Hepatic stellate cell (primary cell): ENCODE data around the gene PDE3B.
A peak's percentile ranks its signal among the peaks of the same experiment; 100 is the strongest.

Experiments
- DNase-seq: peaks from one replicate; pipeline ENCODE4 v3.0.0; 2011; ENCODE audit warnings: low spot score

The PDE3B gene

DNA sequence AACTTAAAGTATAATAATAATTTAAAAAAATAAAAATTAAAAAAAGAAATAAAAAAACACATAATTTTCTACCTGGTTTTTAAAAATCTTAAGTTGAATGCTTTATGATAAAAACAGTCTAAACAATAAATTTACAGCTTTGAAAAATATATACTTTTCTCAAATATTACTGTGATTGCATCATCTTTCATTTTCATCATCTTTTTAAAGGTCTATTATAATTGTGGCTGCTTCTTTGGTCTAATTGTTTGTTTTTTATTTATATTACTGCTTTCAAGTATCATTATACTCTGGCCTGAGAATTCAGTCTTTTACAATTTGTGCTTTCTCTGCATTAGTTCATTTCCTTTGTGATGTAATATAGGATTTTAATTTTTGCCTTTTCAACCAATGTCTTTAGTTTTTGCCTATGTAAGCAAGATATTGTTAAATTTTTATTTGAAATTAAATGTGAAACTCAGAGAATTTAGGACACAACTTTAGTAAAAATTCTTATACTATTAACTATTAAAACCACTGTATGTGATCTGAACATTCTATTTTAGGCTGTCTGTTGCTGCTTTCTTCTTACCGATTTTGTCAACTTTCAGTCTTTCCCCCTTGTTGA lies 241.2 kb downstream of the PDE3B start:
- DNase-seq = no peak

DNA sequence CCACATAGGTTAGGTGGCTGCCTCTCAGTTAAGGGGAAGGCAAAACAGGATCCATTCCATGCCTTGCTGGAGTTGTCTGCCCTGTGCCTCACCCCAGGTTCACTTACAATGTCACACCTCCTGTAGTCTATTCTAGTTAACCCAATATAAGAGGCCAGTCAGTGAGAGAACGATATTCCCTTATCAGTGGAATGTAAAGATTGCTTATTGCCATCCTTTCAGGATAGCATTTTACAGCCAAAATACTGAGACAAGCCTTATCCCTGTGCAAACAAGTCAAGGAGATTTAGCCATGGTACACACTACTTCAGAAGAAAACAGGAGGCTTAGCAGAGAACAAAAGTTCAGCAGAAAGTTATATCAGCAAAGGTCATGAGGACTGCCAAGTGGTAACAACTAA lies 242.9 kb downstream of the PDE3B start:
- DNase-seq = no peak

DNA sequence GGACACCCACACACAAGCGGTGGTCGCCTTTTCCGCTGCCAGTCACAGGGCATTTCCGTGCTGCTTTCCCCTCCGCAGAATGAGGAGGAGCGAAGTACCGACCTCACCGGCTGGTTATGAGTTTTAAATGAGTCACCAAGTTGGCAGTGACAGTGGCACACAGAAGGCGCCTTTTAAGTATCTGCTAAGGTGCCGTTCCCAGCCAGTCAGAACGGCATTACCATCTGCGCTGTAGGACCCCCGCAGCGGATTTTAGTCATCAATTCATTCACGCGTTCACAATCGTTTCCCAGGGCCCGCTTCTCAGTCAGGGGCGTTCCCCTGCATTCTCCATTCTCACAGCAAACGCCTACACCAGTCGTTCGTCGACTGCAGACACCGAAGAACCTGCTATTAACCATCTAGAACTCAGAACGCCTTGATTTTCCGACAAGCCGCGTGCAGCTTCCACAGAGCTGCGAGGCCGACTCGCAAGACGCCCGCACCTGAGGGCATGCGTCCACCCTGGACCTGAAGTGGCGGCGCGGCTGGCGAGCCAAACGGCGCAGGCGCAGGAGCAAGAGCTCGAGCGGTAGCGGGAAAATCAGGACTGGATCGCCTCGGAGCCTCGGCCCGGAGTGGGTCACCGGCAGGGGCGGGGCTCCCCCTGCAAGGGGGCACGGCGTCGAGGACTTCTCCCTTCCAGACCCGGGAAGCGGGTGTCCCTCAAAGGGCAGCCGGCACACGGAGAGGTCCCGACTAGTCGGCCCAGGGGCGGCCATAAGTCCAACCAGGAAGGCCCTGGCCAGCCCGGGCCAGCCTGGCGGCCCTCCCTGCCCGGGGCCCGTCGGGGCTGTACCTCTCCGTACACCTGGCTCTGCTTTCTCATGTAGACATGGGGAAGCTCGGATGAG lies 247.8 kb downstream of the PDE3B start:
- DNase-seq = peak; percentile 81

DNA sequence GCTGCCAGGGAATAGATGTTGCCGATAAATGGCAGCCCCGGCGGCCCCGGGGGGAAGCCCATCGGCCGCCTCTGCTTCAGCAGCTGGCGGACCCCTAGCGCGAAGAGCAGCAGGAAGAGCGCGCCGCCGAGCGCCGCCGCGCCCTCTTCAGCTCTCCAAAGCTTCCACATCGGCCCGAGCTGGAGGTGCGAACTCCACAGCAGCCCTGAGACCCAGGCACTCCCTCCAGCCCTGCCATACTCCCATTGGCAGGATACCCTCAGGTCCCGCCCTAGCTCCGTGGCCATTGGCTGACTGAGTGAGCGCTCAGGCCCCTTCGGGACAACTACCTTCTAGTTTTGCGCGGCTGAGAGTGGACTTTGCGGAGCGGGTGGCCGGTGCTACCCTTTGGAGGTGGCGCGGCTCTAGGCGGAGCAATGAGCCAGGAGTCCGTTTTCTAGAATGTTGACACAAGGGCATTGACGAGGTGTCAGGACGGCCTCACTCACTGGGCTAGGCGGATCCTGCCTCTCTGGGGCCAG lies 248.5 kb downstream of the PDE3B start, which contains the start of gene CYP2R1:
Gene CYP2R1 (minus strand): TSS at position 196 of the 521 bp plus-strand sequence. CDS start 26 bp downstream, at position 170.
- DNase-seq = peak; percentile 97

- no peak for DNase-seq
Measured at GRCh38 chr11:14892577-14892976, 249.0 kb downstream of the PDE3B start.

GRCh38 chr11:14894657-14895598 lies 251.3 kb downstream of the PDE3B start:
- no peak for DNase-seq

DNA sequence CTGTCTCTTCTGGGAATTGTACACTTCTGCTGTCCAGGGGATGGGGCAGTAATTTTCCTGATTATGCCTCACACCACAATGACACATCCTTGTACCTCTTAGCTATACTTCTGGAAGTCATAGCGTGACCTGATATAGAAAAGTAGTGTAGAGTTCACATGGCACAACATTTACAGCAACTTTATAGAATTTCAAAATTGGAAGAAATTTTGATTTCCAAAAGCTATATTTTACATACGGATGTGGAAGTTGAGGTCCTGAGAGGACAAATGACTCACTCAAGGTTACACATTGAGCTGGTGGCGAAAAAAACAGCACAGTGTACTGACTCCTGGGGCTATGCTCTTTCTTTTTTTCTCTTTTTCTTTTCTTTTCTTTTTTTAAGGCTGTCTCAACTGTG lies 254.8 kb downstream of the PDE3B start:
- DNase-seq = no peak

- DNase-seq = no peak
Measured at GRCh38 chr11:14898906-14899305, 255.3 kb downstream of the PDE3B start.

- DNase-seq = peak; percentile 53
Measured at GRCh38 chr11:14902650-14903350, 259.2 kb downstream of the PDE3B start.

DNA sequence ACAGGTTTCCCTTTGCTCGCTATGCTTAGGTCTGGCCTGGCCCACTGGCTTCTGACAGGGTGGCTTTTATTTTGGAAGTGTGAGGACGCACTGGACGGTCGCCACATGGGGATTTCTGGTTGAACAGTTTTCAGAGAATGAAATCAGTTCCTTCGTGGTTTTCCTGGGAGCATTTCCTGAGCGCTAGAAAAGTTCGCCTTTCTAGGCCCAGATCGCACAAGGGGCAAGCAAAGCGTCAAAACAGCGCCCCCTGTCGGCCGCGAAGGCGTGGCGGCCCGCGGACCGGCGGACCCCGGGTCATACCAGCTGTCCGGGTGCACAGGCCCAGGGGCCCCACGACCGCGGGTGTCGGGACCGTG lies 261.1 kb downstream of the PDE3B start:
- peak; percentile 56 for DNase-seq

DNA sequence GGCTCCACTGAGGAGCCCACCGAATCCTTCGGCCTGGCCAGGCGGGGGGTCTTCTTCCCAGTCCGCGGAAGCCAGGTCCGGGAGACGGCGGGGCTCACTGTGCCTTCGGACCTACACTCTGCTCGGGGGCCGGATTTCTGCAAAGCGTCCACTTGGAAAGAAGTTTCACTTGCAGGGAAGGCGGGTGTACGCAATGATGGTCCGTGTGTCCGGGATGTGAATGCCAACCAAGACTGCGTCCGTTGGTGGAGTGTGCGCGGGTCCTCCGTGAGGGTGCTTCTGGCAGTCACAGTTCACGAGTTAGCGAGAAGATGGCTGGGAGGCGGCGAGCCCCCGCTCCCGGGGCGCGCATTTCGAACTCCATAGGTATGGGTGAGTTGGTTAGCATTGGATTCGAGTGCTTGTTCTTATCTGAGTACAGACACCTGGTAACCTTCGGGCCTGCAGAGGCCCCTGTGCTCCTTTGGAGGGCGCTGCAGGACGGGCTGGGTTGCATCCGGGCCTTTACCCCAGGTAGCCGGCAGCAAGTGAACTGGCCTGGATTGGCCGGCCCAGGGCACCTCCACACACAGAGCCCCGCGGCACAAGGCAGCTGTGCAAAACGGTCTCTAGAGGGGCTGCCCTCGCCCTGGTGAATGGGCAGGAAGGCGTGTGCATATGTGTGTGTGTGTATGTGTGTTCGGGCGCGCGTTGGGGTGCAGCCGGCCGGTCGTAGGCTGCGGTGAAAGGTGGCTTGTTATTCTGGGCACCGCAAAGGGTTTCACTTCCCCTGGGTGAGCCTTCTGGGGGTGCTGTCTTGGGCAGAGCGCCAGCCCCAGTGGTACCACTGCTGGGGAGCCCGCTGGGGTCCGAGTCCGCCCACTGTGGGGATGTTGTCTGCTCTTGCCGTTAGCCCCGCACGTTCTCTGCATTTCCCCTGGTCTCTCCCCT lies 261.8 kb downstream of the PDE3B start:
- peak; percentile 26 for DNase-seq

GRCh38 chr11:14906578-14906977 lies 263.0 kb downstream of the PDE3B start:
- DNase-seq = no peak

DNA sequence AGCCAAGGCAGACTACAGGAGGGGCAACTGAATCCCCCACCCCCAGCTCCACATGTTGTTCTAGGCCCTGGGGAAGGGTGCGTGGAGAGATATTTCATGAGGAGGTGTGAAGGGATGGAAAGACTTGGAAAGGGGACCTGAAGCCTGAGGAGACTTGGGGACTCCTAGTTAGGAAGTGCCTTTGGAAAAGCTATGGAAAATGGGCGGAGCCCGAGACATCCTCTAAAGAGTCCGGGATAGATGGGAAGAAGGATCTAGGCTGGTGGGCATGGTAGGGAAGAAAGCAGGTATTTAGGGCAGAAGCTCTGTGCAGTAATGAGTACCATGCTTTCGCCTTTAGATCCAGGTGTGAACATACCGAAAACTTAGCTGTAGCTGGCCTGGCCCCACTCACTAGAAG lies 263.4 kb downstream of the PDE3B start:
- no peak for DNase-seq

GRCh38 chr11:14907411-14908213 lies 264.0 kb downstream of the PDE3B start:
- DNase-seq = no peak

- DNase-seq = no peak
Measured at GRCh38 chr11:14908214-14908880, 264.7 kb downstream of the PDE3B start.

DNA sequence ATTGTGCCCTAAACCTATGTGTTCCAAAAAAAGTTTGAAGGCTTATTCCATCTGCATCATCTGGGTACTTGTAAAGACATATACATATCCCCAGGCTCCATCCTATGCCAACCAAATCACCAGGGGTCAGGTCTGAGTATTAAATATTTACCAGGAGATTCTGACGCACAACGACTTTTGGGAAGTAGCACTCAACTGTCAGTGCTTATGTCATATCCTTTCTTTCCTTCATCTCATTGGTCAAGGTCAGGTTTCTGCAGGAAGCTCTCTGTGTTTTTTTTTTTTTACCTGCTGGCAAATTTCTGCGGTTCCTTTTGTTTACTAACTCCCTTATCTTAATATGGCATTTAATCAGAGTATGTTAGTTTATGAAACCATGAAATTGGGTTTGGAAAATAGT lies 270.9 kb downstream of the PDE3B start:
- no peak for DNase-seq

DNA sequence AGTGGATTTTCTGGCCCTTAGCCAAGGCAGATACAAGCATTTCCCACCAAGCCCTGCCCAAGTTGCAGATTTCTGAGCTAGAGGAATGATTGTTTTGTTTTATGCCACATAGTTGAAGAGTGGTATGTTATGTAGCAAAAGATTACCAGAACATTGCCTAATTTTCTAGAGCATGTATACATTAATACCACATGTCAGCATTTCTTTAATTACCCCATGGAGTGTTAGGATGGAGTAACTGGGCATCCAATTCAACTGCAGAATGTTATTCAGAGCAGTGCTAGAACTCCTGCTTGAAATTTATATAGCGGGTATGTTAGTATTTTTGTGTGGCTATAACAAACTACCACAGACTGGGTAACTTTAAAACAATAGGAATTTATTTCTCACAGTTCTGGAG lies 272.8 kb downstream of the PDE3B start:
- no peak for DNase-seq
